ENCODE results near the gene COL4A1. TPM values are rescaled to one million over a fixed set of nuclear protein-coding genes. Genes with fewer than 3 reads are reported as not detected.

Gene COL4A1
- total and polyA plus RNA-seq, 4 donors, result 162 to 377 (median 214) TPM

- H3K27ac ChIP-seq (ENCODE audit: low read depth, low read length), result no peak overlapping the region
- DNase-seq (ENCODE audit: low read depth in 4 of 6, low spot score in 6 of 6), result no peak
- H3K27me3 ChIP-seq (ENCODE audit: control insufficient read depth, insufficient read depth, low read length), result no peaks in the 10 kb centered on the region
- H3K4me3 ChIP-seq (ENCODE audit: low read depth, low read length), result no peak overlapping the region
- H3K36me3 ChIP-seq (ENCODE audit: control insufficient read depth, insufficient read depth, low read length), result no peaks in the 10 kb centered on the region
- no peaks in the 10 kb centered on the region for H3K9me3 ChIP-seq (ENCODE audit: control insufficient read depth, insufficient read depth, low read length)
- peaks cover 38% of the 10 kb centered on the region for H3K4me1 ChIP-seq (ENCODE audit: control insufficient read depth, insufficient read depth, low read length)
- WGBS (ENCODE audit: insufficient coverage), result 87% methylated on average over 15 of the region's 16 CpGs
Observed at GRCh38 chr13:110343241-110343865, 36.4 kb upstream of the COL4A1 start.

GRCh38 chr13:110342474-110342873 is 35.5 kb upstream of the COL4A1 start:
- WGBS (ENCODE audit: insufficient coverage), result 88% methylated on average over 8 of the region's 9 CpGs
- Histone ChIP-seq H3K27me3 (ENCODE audit: control insufficient read depth, insufficient read depth, low read length) (no peaks in the 10 kb centered on the region), H3K4me3 (ENCODE audit: low read depth, low read length) (no peak overlapping the region), H3K9me3 (ENCODE audit: control insufficient read depth, insufficient read depth, low read length) (no peaks in the 10 kb centered on the region), H3K4me1 (ENCODE audit: control insufficient read depth, insufficient read depth, low read length) (peaks cover 44% of the 10 kb centered on the region), H3K27ac (ENCODE audit: low read depth, low read length) (peak overlapping the region; percentile 76), H3K36me3 (ENCODE audit: control insufficient read depth, insufficient read depth, low read length) (no peaks in the 10 kb centered on the region)
- no peak for DNase-seq (ENCODE audit: low read depth in 4 of 6, low spot score in 6 of 6)

- H3K4me3 ChIP-seq (ENCODE audit: low read depth, low read length), result no peak overlapping the region
- peaks cover 49% of the 10 kb centered on the region for H3K4me1 ChIP-seq (ENCODE audit: control insufficient read depth, insufficient read depth, low read length)
- H3K9me3 ChIP-seq (ENCODE audit: control insufficient read depth, insufficient read depth, low read length), result no peaks in the 10 kb centered on the region
- H3K27me3 ChIP-seq (ENCODE audit: control insufficient read depth, insufficient read depth, low read length), result no peaks in the 10 kb centered on the region
- 52% methylated on average over 9 of the region's 14 CpGs for WGBS (ENCODE audit: insufficient coverage)
- peak overlapping the region; percentile 76 for H3K27ac ChIP-seq (ENCODE audit: low read depth, low read length)
- no peaks in the 10 kb centered on the region for H3K36me3 ChIP-seq (ENCODE audit: control insufficient read depth, insufficient read depth, low read length)
- DNase-seq (ENCODE audit: low read depth in 4 of 6, low spot score in 6 of 6), result peak in 2 of 6 donors; percentile 25 to 51
Observed at GRCh38 chr13:110341445-110342244, 34.7 kb upstream of the COL4A1 start.

GRCh38 chr13:110340812-110341444 is 34.0 kb upstream of the COL4A1 start:
- DNase-seq (ENCODE audit: low read depth in 4 of 6, low spot score in 6 of 6), result peak in 1 of 6 donors; percentile 33
- no peaks in the 10 kb centered on the region for H3K9me3 ChIP-seq (ENCODE audit: control insufficient read depth, insufficient read depth, low read length)
- WGBS (ENCODE audit: insufficient coverage), result 60% methylated on average over 18 of the region's 24 CpGs
- no peak overlapping the region for H3K4me3 ChIP-seq (ENCODE audit: low read depth, low read length)
- peaks cover 54% of the 10 kb centered on the region for H3K4me1 ChIP-seq (ENCODE audit: control insufficient read depth, insufficient read depth, low read length)
- peak overlapping the region; percentile 76 for H3K27ac ChIP-seq (ENCODE audit: low read depth, low read length)
- no peaks in the 10 kb centered on the region for H3K36me3 ChIP-seq (ENCODE audit: control insufficient read depth, insufficient read depth, low read length)
- H3K27me3 ChIP-seq (ENCODE audit: control insufficient read depth, insufficient read depth, low read length), result no peaks in the 10 kb centered on the region

- Histone ChIP-seq H3K27me3 (ENCODE audit: control insufficient read depth, insufficient read depth, low read length) (no peaks in the 10 kb centered on the region), H3K4me1 (ENCODE audit: control insufficient read depth, insufficient read depth, low read length) (peaks cover 54% of the 10 kb centered on the region), H3K36me3 (ENCODE audit: control insufficient read depth, insufficient read depth, low read length) (no peaks in the 10 kb centered on the region), H3K27ac (ENCODE audit: low read depth, low read length) (peak overlapping the region; percentile 61), H3K4me3 (ENCODE audit: low read depth, low read length) (no peak overlapping the region), H3K9me3 (ENCODE audit: control insufficient read depth, insufficient read depth, low read length) (no peaks in the 10 kb centered on the region)
- DNase-seq (ENCODE audit: low read depth in 4 of 6, low spot score in 6 of 6), result no peak
- WGBS (ENCODE audit: insufficient coverage), result 100% methylated on average over 2 of the region's 9 CpGs
Observed at GRCh38 chr13:110339975-110340550, 33.1 kb upstream of the COL4A1 start.

- WGBS (ENCODE audit: insufficient coverage), result 89% methylated on average over 5 of the region's 6 CpGs
- DNase-seq (ENCODE audit: low read depth in 4 of 6, low spot score in 6 of 6), result no peak
- Histone ChIP-seq H3K4me1 (ENCODE audit: control insufficient read depth, insufficient read depth, low read length) (peaks cover 58% of the 10 kb centered on the region), H3K9me3 (ENCODE audit: control insufficient read depth, insufficient read depth, low read length) (no peaks in the 10 kb centered on the region), H3K36me3 (ENCODE audit: control insufficient read depth, insufficient read depth, low read length) (no peaks in the 10 kb centered on the region), H3K27ac (ENCODE audit: low read depth, low read length) (peak overlapping the region; percentile 74), H3K4me3 (ENCODE audit: low read depth, low read length) (no peak overlapping the region), H3K27me3 (ENCODE audit: control insufficient read depth, insufficient read depth, low read length) (no peaks in the 10 kb centered on the region)
Observed at GRCh38 chr13:110339263-110339662, 32.3 kb upstream of the COL4A1 start.

- peak overlapping the region; percentile 74 for H3K27ac ChIP-seq (ENCODE audit: low read depth, low read length)
- no peaks in the 10 kb centered on the region for H3K36me3 ChIP-seq (ENCODE audit: control insufficient read depth, insufficient read depth, low read length)
- no peak overlapping the region for H3K4me3 ChIP-seq (ENCODE audit: low read depth, low read length)
- DNase-seq (ENCODE audit: low read depth in 4 of 6, low spot score in 6 of 6), result peak in 2 of 6 donors; percentile 63 to 75
- 34% methylated on average over 8 of the region's 13 CpGs for WGBS (ENCODE audit: insufficient coverage)
- H3K4me1 ChIP-seq (ENCODE audit: control insufficient read depth, insufficient read depth, low read length), result peaks cover 64% of the 10 kb centered on the region
- H3K27me3 ChIP-seq (ENCODE audit: control insufficient read depth, insufficient read depth, low read length), result no peaks in the 10 kb centered on the region
- H3K9me3 ChIP-seq (ENCODE audit: control insufficient read depth, insufficient read depth, low read length), result no peaks in the 10 kb centered on the region
Observed at GRCh38 chr13:110338441-110339101, 31.6 kb upstream of the COL4A1 start.

- Histone ChIP-seq H3K9me3 (ENCODE audit: control insufficient read depth, insufficient read depth, low read length) (no peaks in the 10 kb centered on the region), H3K36me3 (ENCODE audit: control insufficient read depth, insufficient read depth, low read length) (no peaks in the 10 kb centered on the region), H3K4me1 (ENCODE audit: control insufficient read depth, insufficient read depth, low read length) (peaks cover 53% of the 10 kb centered on the region), H3K4me3 (ENCODE audit: low read depth, low read length) (no peak overlapping the region), H3K27me3 (ENCODE audit: control insufficient read depth, insufficient read depth, low read length) (no peaks in the 10 kb centered on the region), H3K27ac (ENCODE audit: low read depth, low read length) (peak overlapping the region; percentile 79)
- WGBS (ENCODE audit: insufficient coverage), result 72% methylated on average over 7 of the region's 7 CpGs
- DNase-seq (ENCODE audit: low read depth in 4 of 6, low spot score in 6 of 6), result peak in 1 of 6 donors; percentile 18
Observed at GRCh38 chr13:110337247-110337646, 30.3 kb upstream of the COL4A1 start.

GRCh38 chr13:110336681-110337080 is 29.7 kb upstream of the COL4A1 start:
- peak overlapping the region; percentile 79 for H3K27ac ChIP-seq (ENCODE audit: low read depth, low read length)
- 76% methylated on average over 3 of the region's 5 CpGs for WGBS (ENCODE audit: insufficient coverage)

More at GRCh38 chr13:110336681-110337080, 29.7 kb upstream of the COL4A1 start:
- DNase-seq (ENCODE audit: low read depth in 4 of 6, low spot score in 6 of 6), result no peak
- peaks cover 53% of the 10 kb centered on the region for H3K4me1 ChIP-seq (ENCODE audit: control insufficient read depth, insufficient read depth, low read length)
- no peaks in the 10 kb centered on the region for H3K27me3 ChIP-seq (ENCODE audit: control insufficient read depth, insufficient read depth, low read length)
- no peaks in the 10 kb centered on the region for H3K9me3 ChIP-seq (ENCODE audit: control insufficient read depth, insufficient read depth, low read length)
- H3K4me3 ChIP-seq (ENCODE audit: low read depth, low read length), result no peak overlapping the region
- no peaks in the 10 kb centered on the region for H3K36me3 ChIP-seq (ENCODE audit: control insufficient read depth, insufficient read depth, low read length)
